Femur (tissue), 1 donor: ENCODE measurements around the gene SIT1.

Experiments
- DNase-seq: peaks from one replicate; pipeline ENCODE4 v3.0.0-alpha.2; 2017

SIT1 gene

DNA sequence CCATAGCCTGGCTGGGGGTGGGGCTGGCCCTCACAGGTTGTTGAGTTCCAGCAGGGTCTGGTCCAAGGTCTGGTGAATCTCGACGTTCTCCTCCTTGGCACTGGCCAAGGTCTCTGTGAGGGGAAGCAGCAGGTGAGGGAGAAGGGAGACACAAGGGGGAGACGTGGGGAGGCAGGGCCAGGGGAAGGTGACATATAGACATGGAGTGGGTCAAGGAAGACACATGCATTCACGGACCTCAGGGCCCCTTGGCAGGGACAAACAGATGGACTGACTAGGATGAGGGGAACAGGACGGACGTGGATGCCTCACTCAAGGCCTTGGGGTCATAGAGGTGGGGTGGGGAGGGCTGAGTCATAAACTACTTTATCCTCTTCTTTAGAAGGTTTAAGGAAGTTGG is 31.3 kb upstream of the SIT1 start:
- no peak for DNase-seq

DNA sequence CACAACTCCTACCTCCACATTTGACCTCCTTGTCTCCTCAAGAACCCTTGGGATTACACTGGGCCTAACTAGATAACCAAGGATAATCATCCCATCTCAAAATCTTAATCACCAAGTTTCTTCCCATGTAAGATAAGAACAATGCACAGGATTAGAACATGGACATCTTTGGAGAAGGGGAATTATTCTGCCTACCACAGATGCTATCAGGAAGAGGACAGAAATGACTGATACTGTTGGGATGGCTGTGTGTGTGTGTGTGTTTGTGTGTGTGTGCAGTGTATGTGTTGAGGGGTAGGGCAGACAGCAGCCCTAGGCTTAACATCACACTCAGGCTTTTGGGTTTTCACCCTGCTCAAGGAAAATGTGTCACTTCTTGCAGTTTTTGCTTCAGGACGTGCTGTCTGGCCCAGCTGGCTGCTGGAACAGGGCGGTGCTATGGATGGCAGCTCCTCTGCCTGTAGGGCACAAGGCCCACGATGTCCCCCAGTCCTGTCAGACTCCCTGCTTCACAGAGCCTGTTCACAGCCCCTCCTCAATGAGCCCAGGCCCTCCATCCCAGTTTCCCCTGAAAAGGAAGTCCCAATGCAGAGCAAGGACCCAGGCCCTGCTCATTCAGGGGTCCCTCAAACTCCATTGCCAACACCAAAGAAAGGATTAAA is 30.7 kb upstream of the SIT1 start:
- no peak for DNase-seq

DNA sequence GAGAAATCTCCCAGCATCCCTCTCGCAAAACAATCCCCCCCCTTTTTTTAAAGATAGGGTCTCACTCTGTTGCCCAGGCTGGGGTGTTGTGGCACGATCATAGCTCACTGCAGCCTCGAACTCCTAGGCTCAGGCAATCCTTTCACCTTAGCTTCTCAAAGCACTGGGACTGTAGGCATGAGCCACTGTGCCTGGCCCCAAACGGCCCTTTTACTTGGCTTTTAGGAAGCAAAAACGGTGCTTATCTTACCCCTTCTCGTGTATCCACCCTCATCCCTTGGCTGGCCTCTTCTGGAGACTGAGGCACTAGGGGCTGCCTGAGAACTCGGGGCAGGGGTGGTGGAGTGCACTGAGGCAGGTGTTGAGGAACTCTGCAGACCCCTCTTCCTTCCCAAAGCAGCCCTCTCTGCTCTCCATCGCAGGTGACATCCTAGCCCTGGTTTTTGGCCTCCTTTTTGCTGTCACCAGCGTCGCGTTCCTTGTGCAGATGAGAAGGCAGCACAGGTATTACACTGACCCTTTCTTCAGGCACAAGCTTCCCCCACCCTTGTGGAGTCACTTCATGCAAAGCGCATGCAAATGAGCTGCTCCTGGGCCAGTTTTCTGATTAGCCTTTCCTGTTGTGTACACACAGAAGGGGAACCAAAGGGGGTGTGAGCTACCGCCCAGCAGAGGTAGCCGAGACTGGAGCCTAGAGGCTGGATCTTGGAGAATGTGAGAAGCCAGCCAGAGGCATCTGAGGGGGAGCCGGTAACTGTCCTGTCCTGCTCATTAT is 29.8 kb upstream of the SIT1 start:
- no peak for DNase-seq

DNA sequence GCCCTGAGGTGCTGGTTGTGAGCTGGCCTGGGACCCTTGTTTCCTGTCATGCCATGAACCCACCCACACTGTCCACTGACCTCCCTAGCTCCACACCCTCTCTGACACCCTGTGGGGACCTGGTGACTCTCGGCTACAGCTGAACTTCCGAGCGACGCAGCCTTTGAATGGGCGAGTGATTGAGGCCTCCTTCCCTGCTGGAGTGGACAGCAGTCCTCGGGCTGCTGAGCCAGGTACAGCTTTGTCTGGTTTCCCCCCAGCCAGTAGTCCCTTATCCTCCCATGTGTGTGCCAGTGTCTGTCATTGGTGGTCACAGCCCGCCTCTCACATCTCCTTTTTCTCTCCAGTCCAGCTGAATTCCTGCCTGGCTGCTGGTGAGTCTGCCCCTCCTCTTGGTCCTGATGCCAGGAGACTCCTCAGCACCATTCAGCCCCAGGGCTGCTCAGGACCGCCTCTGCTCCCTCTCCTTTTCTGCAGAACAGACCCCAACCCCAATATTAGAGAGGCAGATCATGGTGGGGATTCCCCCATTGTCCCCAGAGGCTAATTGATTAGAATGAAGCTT is 29.1 kb upstream of the SIT1 start:
- no peak for DNase-seq

DNA sequence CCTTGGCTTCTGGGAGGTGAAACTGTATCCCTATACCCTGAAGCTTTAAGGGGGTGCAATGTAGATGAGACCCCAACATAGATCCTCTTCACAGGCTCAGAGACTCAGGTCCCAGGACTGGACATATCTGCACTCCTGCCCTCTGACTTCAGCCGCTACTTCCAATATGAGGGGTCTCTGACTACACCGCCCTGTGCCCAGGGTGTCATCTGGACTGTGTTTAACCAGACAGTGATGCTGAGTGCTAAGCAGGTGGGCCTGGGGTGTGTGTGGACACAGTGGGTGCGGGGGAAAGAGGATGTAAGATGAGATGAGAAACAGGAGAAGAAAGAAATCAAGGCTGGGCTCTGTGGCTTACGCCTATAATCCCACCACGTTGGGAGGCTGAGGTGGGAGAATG is 28.4 kb upstream of the SIT1 start:
- DNase-seq = no peak

DNA sequence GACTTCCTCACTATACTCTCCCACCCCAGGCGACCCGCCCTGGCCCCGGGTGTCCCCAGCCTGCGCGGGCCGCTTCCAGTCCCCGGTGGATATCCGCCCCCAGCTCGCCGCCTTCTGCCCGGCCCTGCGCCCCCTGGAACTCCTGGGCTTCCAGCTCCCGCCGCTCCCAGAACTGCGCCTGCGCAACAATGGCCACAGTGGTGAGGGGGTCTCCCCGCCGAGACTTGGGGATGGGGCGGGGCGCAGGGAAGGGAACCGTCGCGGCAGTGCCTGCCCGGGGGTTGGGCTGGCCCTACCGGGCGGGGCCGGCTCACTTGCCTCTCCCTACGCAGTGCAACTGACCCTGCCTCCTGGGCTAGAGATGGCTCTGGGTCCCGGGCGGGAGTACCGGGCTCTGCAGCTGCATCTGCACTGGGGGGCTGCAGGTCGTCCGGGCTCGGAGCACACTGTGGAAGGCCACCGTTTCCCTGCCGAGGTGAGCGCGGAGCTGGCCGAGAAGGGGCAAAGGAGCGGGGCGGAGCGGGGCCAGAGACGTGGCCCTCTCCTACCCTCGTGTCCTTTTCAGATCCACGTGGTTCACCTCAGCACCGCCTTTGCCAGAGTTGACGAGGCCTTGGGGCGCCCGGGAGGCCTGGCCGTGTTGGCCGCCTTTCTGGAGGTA is 25.1 kb upstream of the SIT1 start:
- DNase-seq = peak; percentile 81

DNA sequence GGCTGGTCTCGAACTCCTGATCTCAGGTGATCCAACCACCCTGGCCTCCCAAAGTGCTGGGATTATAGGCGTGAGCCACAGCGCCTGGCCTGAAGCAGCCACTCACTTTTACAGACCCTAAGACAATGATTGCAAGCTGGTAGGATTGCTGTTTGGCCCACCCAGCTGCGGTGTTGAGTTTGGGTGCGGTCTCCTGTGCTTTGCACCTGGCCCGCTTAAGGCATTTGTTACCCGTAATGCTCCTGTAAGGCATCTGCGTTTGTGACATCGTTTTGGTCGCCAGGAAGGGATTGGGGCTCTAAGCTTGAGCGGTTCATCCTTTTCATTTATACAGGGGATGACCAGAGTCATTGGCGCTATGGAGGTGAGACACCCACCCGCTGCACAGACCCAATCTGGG is 24.5 kb upstream of the SIT1 start:
- no peak for DNase-seq

DNA sequence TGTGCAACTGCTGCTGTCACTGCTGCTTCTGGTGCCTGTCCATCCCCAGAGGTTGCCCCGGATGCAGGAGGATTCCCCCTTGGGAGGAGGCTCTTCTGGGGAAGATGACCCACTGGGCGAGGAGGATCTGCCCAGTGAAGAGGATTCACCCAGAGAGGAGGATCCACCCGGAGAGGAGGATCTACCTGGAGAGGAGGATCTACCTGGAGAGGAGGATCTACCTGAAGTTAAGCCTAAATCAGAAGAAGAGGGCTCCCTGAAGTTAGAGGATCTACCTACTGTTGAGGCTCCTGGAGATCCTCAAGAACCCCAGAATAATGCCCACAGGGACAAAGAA is 23.3 kb upstream of the SIT1 start:
- no peak for DNase-seq

DNA sequence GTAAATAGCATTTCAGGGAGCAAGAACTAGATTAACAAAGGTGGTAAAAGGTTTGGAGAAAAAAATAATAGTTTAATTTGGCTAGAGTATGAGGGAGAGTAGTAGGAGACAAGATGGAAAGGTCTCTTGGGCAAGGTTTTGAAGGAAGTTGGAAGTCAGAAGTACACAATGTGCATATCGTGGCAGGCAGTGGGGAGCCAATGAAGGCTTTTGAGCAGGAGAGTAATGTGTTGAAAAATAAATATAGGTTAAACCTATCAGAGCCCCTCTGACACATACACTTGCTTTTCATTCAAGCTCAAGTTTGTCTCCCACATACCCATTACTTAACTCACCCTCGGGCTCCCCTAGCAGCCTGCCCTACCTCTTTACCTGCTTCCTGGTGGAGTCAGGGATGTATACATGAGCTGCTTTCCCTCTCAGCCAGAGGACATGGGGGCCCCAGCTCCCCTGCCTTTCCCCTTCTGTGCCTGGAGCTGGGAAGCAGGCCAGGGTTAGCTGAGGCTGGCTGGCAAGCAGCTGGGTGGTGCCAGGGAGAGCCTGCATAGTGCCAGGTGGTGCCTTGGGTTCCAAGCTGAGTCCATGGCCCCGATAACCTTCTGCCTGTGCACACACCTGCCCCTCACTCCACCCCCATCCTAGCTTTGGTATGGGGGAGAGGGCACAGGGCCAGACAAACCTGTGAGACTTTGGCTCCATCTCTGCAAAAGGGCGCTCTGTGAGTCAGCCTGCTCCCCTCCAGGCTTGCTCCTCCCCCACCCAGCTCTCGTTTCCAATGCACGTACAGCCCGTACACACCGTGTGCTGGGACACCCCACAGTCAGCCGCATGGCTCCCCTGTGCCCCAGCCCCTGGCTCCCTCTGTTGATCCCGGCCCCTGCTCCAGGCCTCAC is 22.6 kb upstream of the SIT1 start, which contains the start of gene CA9:
Gene CA9, plus strand, starts transcription at position 797 of the 893 bp plus-strand sequence. Its CDS starts 32 bp downstream, at position 829.
- no peak for DNase-seq

DNA sequence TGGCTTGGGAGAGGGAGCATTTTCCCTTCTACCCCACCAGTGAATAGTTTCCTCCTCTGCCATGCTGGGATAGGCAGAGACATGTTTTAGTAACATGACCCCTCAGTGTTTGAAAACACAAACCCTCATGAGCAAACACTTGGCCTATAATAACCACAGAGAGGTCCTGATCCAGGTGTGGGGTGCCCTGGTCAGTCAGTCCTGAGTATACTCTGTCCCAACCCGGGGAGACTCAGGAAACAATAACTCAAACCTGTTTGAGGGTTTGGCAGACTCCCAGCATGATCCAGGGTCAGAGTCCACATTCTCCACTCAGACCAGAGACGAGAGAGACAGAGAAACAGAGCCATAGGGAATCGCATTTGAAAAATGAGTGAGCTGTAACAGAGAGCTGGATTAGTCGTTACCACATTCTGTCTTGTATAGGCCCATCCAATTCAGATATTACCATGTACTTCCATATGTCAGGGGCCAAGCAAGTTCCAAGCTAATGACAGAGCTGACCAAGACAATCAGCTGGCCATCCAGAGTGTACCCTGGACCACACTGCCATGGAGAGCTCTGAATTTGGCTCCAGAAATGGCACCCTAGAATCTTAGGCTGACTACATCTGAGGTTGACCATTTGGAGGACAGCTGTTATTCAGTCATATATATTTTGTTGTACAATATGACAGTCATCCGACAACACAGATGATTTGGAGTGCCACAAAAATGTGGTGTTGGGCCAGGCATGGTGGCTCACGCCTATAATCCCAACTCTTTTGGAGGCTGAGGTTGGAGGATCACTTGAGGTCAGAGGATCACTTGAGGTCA is 18.8 kb upstream of the SIT1 start:
- no peak for DNase-seq

DNA sequence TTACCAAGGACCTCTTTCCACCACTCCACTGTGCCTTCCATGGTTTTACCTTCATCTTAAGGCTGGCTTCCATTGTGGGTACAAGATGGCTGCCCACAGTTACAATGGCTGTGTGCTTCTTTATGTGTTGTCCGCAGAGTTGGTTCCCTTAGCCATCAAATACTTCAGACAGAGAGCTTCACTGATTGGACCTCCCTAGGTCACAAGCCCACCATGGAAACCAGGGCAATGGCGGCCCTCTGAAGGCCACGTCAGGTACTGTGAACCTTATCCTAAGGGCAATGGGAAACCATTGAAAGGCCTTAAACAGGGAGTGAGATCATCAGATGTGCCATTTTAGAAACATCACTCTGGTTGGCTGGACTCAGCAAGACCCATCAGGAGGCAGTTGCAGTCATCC is 17.2 kb upstream of the SIT1 start:
- DNase-seq = no peak

DNA sequence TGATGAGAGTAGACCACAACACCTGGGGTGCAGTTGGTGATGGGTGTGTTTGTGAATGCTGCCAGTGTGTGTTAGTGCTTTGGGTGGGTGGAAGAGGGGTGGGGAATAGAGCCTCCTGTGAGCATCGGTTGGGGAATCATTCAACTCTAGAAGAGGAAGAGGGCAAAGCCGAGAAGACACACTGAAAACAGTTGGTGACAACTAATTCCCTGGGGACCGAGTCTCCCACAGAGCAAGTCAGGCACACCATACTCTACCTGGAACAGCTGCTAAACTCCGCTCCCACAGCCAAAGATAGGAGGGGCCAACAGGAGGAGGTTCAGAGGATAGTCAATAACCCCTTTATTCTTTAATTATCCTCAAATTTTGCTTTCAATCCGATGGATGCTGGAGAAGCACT is 15.8 kb upstream of the SIT1 start:
- DNase-seq = no peak

DNA sequence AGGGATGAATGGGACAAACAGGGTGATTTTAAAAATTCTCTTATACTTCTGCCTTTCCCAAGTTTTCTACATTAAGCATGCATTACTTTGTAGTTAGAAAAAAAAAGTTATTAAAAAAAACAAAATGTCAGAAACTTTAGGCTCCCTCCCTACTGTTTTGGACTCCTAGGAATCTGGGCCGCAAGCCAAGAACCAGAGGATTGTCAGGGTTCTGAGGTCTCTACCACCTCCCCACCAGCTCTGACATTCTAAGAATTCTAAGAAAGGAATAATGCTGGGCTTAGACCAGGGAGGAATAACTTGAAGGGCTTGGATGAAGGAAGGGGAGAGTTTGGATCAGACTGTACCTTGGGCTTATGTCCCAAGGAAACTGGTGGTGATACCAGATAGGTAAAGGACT is 15.3 kb upstream of the SIT1 start:
- DNase-seq = no peak

DNA sequence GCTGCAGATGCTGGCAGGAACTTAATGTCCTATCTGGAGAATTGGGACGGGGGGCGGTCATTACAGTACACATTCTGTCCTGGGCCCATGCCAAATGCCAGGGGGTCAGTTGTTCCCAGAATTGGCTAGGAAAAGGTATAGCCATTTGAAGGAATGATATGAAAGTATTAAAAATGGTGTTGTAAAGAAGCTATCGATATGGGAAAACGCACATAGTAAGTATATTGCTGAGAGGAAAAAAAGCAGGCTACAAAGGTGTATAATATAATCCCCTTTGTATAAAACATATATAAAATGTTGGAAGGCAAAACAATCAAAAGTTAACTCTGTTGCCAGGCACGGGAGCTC is 14.7 kb upstream of the SIT1 start:
- DNase-seq = no peak

DNA sequence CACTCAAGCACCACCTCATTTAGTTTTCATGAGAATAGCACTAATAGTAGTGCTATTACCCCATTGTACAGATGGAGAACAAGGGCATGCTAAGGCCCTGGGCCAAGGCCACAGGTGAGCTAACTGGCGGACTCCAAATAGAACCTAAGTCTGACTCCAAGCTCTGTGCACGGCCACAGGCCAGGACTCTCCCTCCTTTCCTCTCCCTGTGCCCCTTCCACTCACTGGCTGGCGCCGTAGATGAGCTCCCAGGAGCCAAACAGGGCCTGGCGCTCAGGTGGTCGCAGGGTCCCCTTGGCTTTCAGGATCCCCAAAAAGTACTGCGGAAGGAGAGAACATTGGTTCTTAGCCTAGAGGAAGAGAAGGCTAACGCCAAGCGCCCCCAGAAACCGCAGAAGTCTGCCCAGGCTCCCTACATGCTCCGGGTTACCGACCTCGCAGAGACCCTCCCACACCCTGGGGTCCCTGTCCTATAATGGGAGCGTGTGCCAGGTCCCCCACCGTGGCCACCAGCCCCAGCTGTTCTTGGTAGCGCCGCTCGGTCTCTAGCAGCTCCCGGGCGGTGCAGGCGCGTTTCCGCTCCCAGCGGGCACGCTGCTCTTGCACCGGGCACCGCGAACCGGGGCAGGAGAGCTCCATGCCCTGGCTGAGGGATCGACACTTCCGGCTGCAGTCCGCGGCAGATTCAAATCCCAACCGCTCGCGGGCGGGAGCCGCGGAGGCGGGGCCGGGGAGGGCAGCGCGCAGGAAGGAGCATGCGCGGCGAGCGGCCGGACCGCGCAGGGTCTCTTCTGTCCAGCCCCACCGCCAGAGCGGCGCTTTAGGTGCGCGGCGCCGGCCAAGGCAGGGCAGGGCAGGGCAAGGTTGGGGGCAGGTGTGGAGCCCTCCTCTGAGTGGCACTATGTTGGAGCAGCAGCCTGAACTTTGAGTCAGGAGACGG is 14.1 kb upstream of the SIT1 start, which contains the start of gene ARHGEF39:
Gene ARHGEF39, minus strand, starts transcription at position 665 of the 940 bp plus-strand sequence. Its CDS starts 26 bp downstream, at position 639.
- peak; percentile 90 for DNase-seq

DNA sequence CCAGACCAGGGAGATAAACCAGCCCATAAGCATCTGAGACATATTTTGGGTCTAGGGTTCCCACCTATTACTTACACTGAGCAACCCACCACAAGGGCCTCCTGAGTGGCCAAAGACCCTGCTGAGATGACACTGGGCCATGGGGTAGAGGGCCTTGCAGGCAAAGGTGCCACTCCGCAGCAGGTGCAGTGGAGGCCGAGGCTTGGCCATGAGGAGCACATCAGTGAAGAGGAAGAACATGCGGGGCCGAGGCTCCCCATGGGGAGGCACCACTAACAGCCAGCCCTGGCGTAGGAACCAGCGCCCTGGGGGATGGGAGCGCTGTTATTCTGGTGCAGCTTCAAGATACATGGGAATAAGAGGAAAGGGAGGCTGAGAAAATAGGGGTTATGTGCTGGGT is 11.7 kb upstream of the SIT1 start:
- no peak for DNase-seq

DNA sequence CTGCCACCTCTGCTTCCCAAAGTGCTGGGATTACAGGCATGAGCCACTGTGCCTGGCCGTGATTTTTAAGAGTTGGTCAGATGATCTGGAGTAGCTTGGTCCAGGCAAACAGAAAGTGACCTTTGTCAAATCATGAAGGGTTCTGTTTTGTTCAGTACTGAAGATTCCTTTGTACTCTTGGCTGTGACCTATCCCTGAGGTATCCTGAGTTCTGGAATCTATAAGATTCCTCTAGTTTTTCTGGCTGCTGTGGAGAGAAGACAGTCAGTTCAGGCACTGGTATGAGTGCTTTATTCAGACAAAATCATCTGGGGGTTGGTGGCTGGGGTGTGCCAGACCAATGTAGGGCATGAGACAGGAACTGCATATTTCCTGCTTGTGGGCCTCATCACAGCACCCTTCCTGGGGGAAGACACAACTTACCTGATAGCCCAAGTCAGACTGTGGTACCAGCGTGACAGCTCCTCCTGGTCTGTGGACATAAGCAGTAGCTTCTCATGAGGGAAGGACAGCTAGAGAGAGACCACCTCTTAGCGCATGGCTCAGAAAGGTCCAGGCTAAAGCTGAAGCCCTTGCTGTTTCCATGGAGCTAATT is 11.1 kb upstream of the SIT1 start:
- no peak for DNase-seq

DNA sequence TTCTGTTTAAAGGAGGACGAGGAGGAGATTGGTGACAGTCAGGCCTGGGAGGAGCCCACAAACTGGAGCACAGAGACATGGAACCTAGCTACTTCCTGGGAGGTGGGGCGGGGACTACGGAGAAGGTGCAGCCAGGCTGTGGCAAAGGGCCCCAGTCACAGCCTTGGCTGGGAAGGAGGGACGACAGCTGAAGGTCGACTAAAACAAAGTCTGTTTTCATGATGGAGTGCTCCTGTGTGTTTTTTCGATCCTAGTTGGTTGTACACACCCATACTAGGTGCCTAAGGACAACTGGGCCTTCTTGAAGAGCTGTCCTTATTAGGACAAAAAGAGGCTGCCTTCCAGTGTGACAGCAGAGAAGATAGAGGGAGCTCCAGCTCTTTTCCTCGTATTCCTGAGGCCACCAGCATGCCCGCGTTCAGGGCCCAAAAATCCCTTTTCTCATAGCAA is 10.3 kb upstream of the SIT1 start:
- DNase-seq = no peak

DNA sequence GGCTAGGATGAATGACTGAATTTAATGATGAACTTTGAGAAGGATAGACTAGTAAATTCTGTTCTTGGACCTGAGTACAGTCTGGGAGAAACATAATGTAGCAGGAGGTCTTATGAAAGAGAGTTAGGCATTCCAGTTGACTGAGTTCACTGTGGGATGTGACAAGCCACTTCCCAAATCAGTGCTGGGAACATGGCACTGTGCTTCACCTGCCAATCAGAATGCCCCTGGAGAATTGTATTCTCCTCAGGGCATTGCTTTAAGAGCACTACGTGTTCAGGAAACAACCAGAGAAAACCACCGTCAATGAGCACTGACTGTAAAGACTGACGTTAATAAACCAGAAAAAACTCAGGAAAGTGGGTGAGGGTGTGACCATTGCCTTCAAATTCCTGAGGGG is 8.6 kb upstream of the SIT1 start:
- DNase-seq = no peak

DNA sequence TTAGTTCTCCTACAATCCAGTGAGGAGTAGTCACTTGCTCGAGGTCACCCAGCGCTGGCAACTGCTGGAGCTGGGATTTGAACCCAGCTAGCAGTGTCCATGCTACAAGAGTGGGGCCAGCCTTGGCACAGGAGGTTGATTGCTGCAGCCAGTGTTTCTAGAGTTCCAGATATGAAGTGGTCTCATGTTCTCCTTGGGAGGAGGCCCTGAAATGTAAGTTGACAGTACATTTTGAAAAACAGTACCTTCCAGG is 8.2 kb upstream of the SIT1 start:
- peak; percentile 52 for DNase-seq
